SH-SY5Y (cell line): ENCODE measurements around the gene SLC44A1.

Source experiments
- GATA2 ChIP-seq: IDR thresholded peaks from 2 replicates; pipeline ENCODE4 v1.6.1; 2011; ENCODE audit warnings: mild to moderate bottlenecking, low read depth, low read length
- GATA3 ChIP-seq: IDR thresholded peaks from 2 replicates; pipeline ENCODE4 v1.6.1; 2011; ENCODE audit warnings: low read depth, mild to moderate bottlenecking, low read length, moderate library complexity

DNA sequence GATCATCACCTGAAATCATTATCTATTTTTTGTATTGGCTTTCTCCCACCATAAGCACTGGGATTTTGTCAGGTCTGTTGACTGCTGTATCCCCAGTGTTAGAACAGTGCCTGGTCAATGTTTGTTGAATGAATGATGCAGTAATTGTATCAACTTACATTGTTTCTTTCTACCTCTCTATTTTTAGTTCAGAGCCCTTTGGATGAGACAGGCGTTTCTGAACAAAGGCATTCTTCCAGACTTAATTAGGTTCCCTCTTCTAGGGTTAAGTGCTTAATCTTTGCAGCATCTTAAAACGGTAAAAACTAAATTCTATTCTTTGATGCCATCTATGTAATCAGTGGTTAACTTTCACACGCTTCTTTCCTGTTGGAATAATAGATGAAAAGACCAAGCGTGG, 26.3 kb downstream of the SLC44A1 start:
- TF ChIP-seq GATA2 (no peak), GATA3 (no peak)
